Smooth muscle cell (in vitro differentiated cells): ENCODE measurements around the gene CYB5R3. TPM values are rescaled to one million over a fixed set of nuclear protein-coding genes. Genes with fewer than 3 reads are reported as not detected.
"Not testable (repeated sequence)": the region's sequence is repeated elsewhere in the genome, so short reads cannot be mapped to it uniquely, and the experiment has no call there.

Source experiments
- DNase-seq: peaks from one replicate; lab custom pipeline; 2025; ENCODE audit not compliant: unreplicated experiment; lab: John Stamatoyannopoulos, UW
- H2AFZ ChIP-seq: fragments of 200-600 bp; sonication (generic); 2 replicates; pipeline ENCODE4 v1.6.0; 2016; ENCODE audit warnings: antibody characterized with exemption, low read depth, mild to moderate bottlenecking
- H3F3A ChIP-seq: fragments of 200-600 bp; sonication (generic); 2 replicates; pipeline ENCODE4 v1.6.0; 2017; ENCODE audit warnings: antibody characterized with exemption, low read depth
- H3K27ac ChIP-seq: fragments of 200-600 bp; sonication (generic); 2 replicates; pipeline ENCODE4 v1.5.1; 2016; ENCODE audit warnings: low read depth, mild to moderate bottlenecking
- H3K27me3 ChIP-seq: fragments of 200-600 bp; sonication (generic); 2 replicates; pipeline ENCODE4 v1.6.1; 2016; ENCODE audit warnings: low read depth, mild to moderate bottlenecking
- H3K36me3 ChIP-seq: fragments of 200-600 bp; sonication (generic); 2 replicates; pipeline ENCODE4 v1.5.1; 2016; ENCODE audit warnings: low read depth
- H3K4me1 ChIP-seq: fragments of 200-600 bp; sonication (generic); 2 replicates; pipeline ENCODE4 v1.5.1; 2016; ENCODE audit warnings: low read depth
- H3K4me2 ChIP-seq: fragments of 200-600 bp; sonication (generic); 2 replicates; pipeline ENCODE4 v1.6.0; 2016; ENCODE audit warnings: mild to moderate bottlenecking
- H3K4me3 ChIP-seq: fragments of 200-600 bp; sonication (generic); 2 replicates; pipeline ENCODE4 v1.5.1; 2016; ENCODE audit warnings: mild to moderate bottlenecking
- H3K79me2 ChIP-seq: fragments of 200-600 bp; sonication (generic); 2 replicates; pipeline ENCODE4 v1.6.0; 2016; ENCODE audit warnings: low read depth, mild to moderate bottlenecking
- H3K9ac ChIP-seq: fragments of 200-600 bp; sonication (generic); 2 replicates; pipeline ENCODE4 v1.6.0; 2016; ENCODE audit warnings: low read depth
- H3K9me3 ChIP-seq: fragments of 200-600 bp; sonication (generic); replicated peaks from 2 replicates; pipeline ENCODE4 v1.5.1; 2016; ENCODE audit warnings: low read depth
- H4K20me1 ChIP-seq: fragments of 200-600 bp; sonication (generic); 2 replicates; pipeline ENCODE4 v1.6.0; 2016; ENCODE audit warnings: low read depth
- CTCF ChIP-seq: fragments of 200-600 bp; sonication (generic); IDR thresholded peaks from 2 replicates; pipeline ENCODE4 v1.5.1; 2017; ENCODE audit warnings: borderline replicate concordance, mild to moderate bottlenecking, antibody characterized with exemption; ENCODE audit not compliant: insufficient read depth, poor library complexity, severe bottlenecking
- WGBS: methylation state at CpG from one replicate; pipeline ENCODE4 v1.1.7; 2016; ENCODE audit warnings: low lambda C conversion rate; 5-methylcytosine and 5-hydroxymethylcytosine counted together
- polyA plus RNA-seq: library from polyadenylated mRNA; unstranded; fragments of >200 nt; fragmentation: Nextera tagmentation; extraction: Ambion mirVana; gene quantifications from 2 replicates; pipeline ENCODE4 v1.2.1, GENCODE V29; 2016
- total RNA-seq: library from RNA; depleted of rRNA; stranded (reverse); fragments of >200 nt; gene quantifications from 2 replicates; pipeline ENCODE4 v1.2.3, GENCODE V29; 2014

Gene CYB5R3
- total and polyA plus RNA-seq, 2 experiments from 2014 or later = 76.8 to 365 TPM

GRCh38 chr22:42619261-42620063 is 29.7 kb downstream of the CYB5R3 start:
- Histone ChIP-seq H2AFZ (no peak overlapping the region), H3K9ac (no peak overlapping the region), H3F3A (peaks cover 10% of the 10 kb centered on the region), H4K20me1 (peaks cover 16% of the 10 kb centered on the region), H3K4me3 (no peak overlapping the region), H3K79me2 (no peaks in the 10 kb centered on the region), H3K4me1 (no peaks in the 10 kb centered on the region), H3K4me2 (no peak overlapping the region), H3K27me3 (no peaks in the 10 kb centered on the region), H3K9me3 (no peaks in the 10 kb centered on the region), H3K27ac (no peak overlapping the region), H3K36me3 (no peaks in the 10 kb centered on the region)
- no peak for TF ChIP-seq CTCF
- DNase-seq = no peak
- 95% methylated on average over 20 of the region's 35 CpGs for WGBS

- H3K4me2 ChIP-seq = no peak overlapping the region
- H4K20me1 ChIP-seq = peaks cover 27% of the 10 kb centered on the region
- no peak overlapping the region for H2AFZ ChIP-seq
- H3K79me2 ChIP-seq = peaks cover 17% of the 10 kb centered on the region
- no peak overlapping the region for H3K27ac ChIP-seq
- H3K9ac ChIP-seq = no peak overlapping the region
- H3K4me3 ChIP-seq = no peak overlapping the region
- no peak for TF ChIP-seq CTCF
- WGBS = 77% methylated on average over 20 of the region's 20 CpGs
- peaks cover 5% of the 10 kb centered on the region for H3K4me1 ChIP-seq
- no peaks in the 10 kb centered on the region for H3K27me3 ChIP-seq
- no peak for DNase-seq
- H3K9me3 ChIP-seq = no peaks in the 10 kb centered on the region
- no peaks in the 10 kb centered on the region for H3K36me3 ChIP-seq
- peaks cover 18% of the 10 kb centered on the region for H3F3A ChIP-seq
These were observed 31.8 kb downstream of the CYB5R3 start for GRCh38 chr22:42617155-42617983.

- not testable (repeated sequence) for H3K4me1 ChIP-seq, H3K36me3 ChIP-seq, H2AFZ ChIP-seq, H3K9me3 ChIP-seq, H3K27me3 ChIP-seq, DNase-seq
- Histone ChIP-seq H3F3A (peaks cover 13% of the 10 kb centered on the region), H3K4me2 (peak overlapping the region; percentile 59), H3K79me2 (peaks cover 32% of the 10 kb centered on the region), H3K9ac (peak overlapping the region; percentile 26), H3K27ac (peak overlapping the region; percentile 98), H3K4me3 (peak overlapping the region; percentile 75), H4K20me1 (peaks cover 33% of the 10 kb centered on the region)
- WGBS = 63% methylated on average over 13 of the region's 13 CpGs
These were observed 33.4 kb downstream of the CYB5R3 start for GRCh38 chr22:42615860-42616175.

GRCh38 chr22:42615092-42615859 is 33.9 kb downstream of the CYB5R3 start:
- Histone ChIP-seq H3K4me1 (peaks cover 5% of the 10 kb centered on the region), H3F3A (peaks cover 18% of the 10 kb centered on the region), H3K27ac (peak overlapping the region; percentile 98), H3K4me3 (peak overlapping the region; percentile 75), H3K4me2 (peak overlapping the region; percentile 97), H4K20me1 (peaks cover 33% of the 10 kb centered on the region), H3K79me2 (peaks cover 38% of the 10 kb centered on the region), H3K36me3 (no peaks in the 10 kb centered on the region), H3K9me3 (no peaks in the 10 kb centered on the region), H3K27me3 (no peaks in the 10 kb centered on the region), H2AFZ (peak overlapping the region; percentile 41), H3K9ac (peak overlapping the region; percentile 97)
- 4% methylated on average over 35 of the region's 35 CpGs for WGBS
- DNase-seq = peak; percentile 58
- TF ChIP-seq CTCF = no peak
